ENCODE data around the gene PAX4. TPM values are rescaled to one million over a fixed set of nuclear protein-coding genes. Genes with fewer than 3 reads are reported as not detected.

The PAX4 gene
- total and polyA plus RNA-seq, 9 of the 15 experiments (the other 6 are each of a cell fraction or from before 2014, with no cell fraction given), result not detected

- TF ChIP-seq RERE (CRISPR knock-in tag; IDR thresholded peaks at IDR 0.05; ENCODE audit: borderline replicate concordance), result no peak
- TF ChIP-seq MBD2 (IDR thresholded peaks at IDR 0.05; ENCODE audit: borderline replicate concordance, low read depth), result no peak
- no peak for TF ChIP-seq MAFF (IDR thresholded peaks at IDR 0.05; ENCODE audit: low read length)
- TF ChIP-seq HMG20A (CRISPR knock-in tag; conservative IDR thresholded peaks at IDR 0.05), result no peak
- TF ChIP-seq SRSF3 (IDR thresholded peaks at IDR 0.05; ENCODE audit: insufficient read depth, low read length), result 0 out of 2 replicates have a peak, but pooled peaks have one; percentile 84
- TF ChIP-seq TCFL5 (CRISPR knock-in tag; conservative IDR thresholded peaks at IDR 0.05), result no peak
- TF ChIP-seq ARID2 (IDR thresholded peaks at IDR 0.05), result peak; percentile 42; the same call in 1 of the 2 replicates
- TF ChIP-seq GATAD2A (IDR thresholded peaks at IDR 0.05), result no peak
- TF ChIP-seq CREBBP (IDR thresholded peaks at IDR 0.05; ENCODE audit: low read depth, low read length), result no peak
- TF ChIP-seq PRPF4 (IDR thresholded peaks at IDR 0.05; ENCODE audit: insufficient read depth, low read depth, low read length, poor library complexity, severe bottlenecking), result no peak
- peak; percentile 95 for TF ChIP-seq CHD1 (IDR thresholded peaks at IDR 0.05; ENCODE audit: low read length)
- TF ChIP-seq ZNF785 (CRISPR knock-in tag; IDR thresholded peaks at IDR 0.05), result no peak
- TF ChIP-seq KDM5B (IDR thresholded peaks at IDR 0.05; ENCODE audit: insufficient replicate concordance, low read depth, low read length), result peak; percentile 42
- TF ChIP-seq NFE2 (IDR thresholded peaks at IDR 0.05; ENCODE audit: low read depth), result no peak; the same call in 1 of the 2 replicates
- TF ChIP-seq CTCF (IDR thresholded peaks at IDR 0.05 in 2 of 3, conservative IDR thresholded peaks at IDR 0.05 in 1 of 3; ENCODE audit: insufficient read depth in 2 of 3, low read depth in 1 of 3, low read length in 3 of 3), result no peak
- TF ChIP-seq ZNF23 (CRISPR knock-in tag; IDR thresholded peaks at IDR 0.05), result no peak
- 0 out of 2 replicates have a peak, but pooled peaks have one; percentile 34 for TF ChIP-seq ARID3B (CRISPR knock-in tag; IDR thresholded peaks at IDR 0.05; ENCODE audit: borderline replicate concordance)
- TF ChIP-seq ZNF79 (CRISPR knock-in tag; IDR thresholded peaks at IDR 0.05; ENCODE audit: low read depth), result no peak
- 0 out of 2 replicates have a peak, but pooled peaks have one; percentile 39 for TF ChIP-seq ZNF134 (CRISPR knock-in tag; conservative IDR thresholded peaks at IDR 0.05)
These were observed 34.6 kb upstream of the PAX4 start (continued) for GRCh38 chr7:127652333-127653248.

Data from K562 (cell line).